Islet of Langerhans (tissue), 1 donor: ENCODE data around the gene VPS8.
"Not testable (repeated sequence)": the region's sequence is repeated elsewhere in the genome, so short reads cannot be mapped to it uniquely, and the experiment has no call there.

Source experiments
- FAIRE-seq: peaks from one replicate; lab custom pipeline; 2011; peaks lifted over from hg19 to GRCh38; lab: Jason Lieb, UNC

The VPS8 gene

DNA sequence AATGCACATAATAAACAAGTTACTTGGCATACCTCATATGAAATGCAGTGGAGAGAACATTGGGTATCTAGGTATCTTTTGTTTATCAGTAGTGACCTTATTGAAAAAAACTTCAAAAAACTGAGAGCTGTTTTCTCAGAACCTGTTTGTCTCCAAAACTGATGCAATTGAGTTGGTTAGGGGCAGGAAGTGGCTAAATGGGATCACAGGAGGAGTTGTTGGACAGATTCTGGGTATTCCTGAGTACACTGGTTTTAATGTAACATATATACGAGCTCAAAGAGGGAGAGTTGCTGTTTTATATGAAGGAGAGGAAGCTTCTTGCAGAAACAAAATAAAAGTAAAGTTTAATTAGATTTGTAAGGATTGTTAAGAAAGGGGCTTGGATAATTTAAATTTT is 181.4 kb downstream of the VPS8 start:
- no peak for FAIRE-seq

DNA sequence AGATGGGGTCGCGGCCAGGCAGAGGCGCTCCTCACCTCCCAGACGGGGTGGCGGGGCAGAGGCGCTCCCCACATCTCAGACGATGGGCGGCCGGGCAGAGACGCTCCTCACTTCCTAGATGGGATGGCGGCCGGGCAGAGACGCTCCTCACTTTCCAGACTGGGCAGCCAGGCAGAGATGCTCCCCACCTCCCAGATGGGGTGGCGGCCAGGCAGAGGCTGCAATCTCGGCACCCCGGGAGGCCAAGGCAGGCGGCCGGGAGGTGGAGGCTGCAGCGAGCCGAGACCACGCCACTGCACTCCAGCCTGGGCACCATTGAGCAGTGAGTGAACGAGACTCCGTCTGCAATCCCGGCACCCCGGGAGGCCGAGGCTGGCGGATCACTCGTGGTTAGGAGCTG is 191.9 kb downstream of the VPS8 start:
- not testable (repeated sequence) for FAIRE-seq

DNA sequence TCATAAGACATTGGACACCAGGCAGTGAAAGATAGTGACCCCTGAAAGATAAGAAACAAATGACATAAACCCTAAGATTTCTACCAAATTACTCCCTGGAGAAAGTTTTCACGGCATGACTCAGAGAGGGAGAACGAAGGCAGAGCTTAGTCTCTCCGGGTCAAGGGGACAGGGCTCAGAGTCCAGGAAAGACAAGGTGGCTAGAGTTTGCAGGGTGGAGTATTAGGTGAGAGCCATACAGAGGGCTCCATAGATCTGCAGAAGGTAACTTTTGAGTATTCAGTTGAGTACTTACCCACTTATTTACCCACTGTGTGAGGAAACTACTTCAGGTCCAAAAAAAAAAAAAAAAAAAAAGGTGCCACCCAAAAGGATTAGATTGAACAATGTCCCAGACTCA is 197.7 kb downstream of the VPS8 start:
- FAIRE-seq: no peak

GRCh38 chr3:185017584-185017983 is 205.6 kb downstream of the VPS8 start:
- not testable (repeated sequence) for FAIRE-seq

DNA sequence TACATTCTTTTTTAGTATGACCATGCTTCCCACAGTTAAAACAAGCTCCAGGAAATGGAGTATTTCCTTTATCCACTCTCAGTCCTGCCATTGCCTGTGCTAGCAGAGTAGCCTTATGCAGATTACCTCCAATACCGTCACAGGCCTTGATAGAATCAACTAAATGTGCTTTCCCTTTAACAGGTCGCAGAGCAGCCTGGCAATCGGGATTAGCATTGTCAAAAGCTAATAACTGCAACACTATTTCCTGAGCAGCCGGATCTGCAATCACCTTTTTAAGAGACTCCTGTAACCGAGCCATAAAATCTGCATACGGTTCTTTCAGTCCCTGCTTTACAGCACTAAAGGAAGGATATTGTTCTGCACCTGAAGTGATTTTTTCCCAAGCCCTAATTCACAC is 206.0 kb downstream of the VPS8 start:
- not testable (repeated sequence) for FAIRE-seq

- no peak for FAIRE-seq
Measured at GRCh38 chr3:185021256-185021655, 209.3 kb downstream of the VPS8 start.

- no peak for FAIRE-seq
Measured at GRCh38 chr3:185024406-185024805, 212.4 kb downstream of the VPS8 start.

DNA sequence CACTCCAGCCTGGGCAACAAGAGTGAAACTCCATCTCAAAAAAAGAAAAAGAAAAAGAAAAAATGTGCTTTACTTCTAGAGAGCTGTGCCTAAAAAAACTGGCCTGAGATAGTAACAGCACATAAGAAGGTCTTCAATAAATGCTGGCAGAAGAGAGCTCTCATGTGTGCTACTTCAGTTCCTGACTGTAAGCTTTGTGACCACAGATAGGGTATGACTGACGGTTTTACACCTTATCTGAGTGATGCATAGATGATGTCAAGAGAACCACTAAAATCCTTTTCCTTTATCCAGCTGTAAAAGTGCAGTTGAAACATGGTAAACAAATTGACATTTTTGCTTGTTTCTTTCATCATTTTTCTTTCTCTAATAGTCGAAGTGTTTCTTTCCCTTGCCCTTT is 213.0 kb downstream of the VPS8 start:
- FAIRE-seq: no peak

DNA sequence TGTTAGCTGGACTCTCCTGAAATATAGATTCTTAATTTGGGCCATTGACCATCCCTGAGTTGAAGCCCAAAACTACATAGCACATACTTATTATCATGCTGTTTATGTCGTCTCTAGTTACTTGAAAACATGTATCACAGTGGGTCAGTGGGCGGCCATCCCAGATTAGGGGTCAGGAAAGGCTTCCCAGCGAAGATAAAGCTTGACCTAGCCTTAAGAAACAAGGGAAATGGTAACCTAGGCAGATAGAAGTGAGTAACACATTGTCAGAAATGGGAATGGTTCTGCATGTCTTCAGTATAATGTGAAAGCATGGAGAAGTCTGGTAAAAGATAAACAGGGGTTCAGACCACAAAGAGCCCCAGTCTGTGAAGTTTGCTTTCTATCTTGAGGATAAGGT is 216.2 kb downstream of the VPS8 start:
- no peak for FAIRE-seq

GRCh38 chr3:185029086-185029485 is 217.1 kb downstream of the VPS8 start:
- FAIRE-seq: no peak

- no peak for FAIRE-seq
Measured at GRCh38 chr3:185030399-185030798, 218.4 kb downstream of the VPS8 start.

- no peak for FAIRE-seq
Measured at GRCh38 chr3:185030951-185031350, 219.0 kb downstream of the VPS8 start.

- FAIRE-seq: no peak
Measured at GRCh38 chr3:185037801-185038200, 225.8 kb downstream of the VPS8 start.

DNA sequence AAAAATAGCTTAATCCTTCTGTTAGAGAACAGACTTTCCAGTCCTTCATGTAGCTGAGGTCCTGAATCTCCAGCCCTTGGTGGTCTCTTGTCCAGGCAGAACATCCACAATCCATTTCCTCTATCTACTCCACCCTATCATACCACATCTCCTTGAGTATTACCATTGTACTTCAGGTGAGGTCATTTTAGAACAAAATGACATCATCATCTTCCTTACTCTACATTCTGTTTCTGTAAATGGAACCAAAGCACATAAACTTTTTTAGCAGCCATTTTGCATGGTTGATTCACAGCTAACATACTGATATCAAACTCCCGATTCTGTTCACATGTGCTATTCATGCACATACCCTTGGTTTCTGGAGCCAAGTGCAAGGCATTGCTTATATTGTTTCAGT is 228.5 kb downstream of the VPS8 start:
- FAIRE-seq: no peak

DNA sequence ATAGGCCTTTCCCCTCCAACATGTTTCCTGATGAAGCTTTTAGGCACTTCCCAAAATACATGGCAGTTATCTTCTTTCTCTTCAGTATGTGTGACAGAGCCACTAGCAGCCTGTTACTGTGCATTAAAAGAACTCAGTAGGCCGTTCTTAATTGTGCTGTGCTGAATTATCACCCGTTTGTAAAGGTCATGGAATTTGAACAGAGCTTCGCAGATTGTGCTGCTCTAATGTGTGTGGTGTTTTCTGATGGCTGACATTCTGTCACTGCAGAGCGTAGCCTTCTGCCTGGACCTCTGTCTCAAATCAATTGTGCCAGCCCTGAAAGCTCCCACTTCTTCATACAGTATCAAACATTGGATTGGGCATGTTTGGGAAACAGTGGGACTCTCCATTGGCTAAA is 229.6 kb downstream of the VPS8 start:
- FAIRE-seq: no peak

- FAIRE-seq: no peak
Measured at GRCh38 chr3:185042312-185043050, 230.5 kb downstream of the VPS8 start.

GRCh38 chr3:185046164-185046515 is 234.2 kb downstream of the VPS8 start:
- no peak for FAIRE-seq

- FAIRE-seq: no peak
Measured at GRCh38 chr3:185046603-185047002, 234.6 kb downstream of the VPS8 start.

DNA sequence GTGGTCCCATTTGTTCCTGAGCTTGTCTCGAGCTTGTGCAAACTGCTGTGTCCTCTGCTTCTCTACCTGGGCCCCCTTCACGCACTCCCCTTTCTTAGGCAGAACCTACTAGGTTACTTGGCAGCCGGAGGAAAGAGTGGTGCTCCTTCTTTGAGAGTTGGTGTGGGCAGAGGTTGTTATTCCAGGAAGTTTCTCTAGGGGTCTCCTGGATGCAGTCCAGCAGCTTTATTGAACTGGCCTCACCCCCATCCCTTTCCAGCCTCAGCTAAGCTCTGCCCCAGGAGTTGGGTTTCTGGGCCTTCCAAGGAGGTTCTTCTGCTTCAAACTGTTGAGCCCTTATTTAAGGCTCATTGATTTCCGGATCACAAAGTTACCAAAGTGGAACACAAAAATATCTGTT is 237.7 kb downstream of the VPS8 start:
- no peak for FAIRE-seq

- FAIRE-seq: no peak
Measured at GRCh38 chr3:185051801-185052200, 239.8 kb downstream of the VPS8 start.

DNA sequence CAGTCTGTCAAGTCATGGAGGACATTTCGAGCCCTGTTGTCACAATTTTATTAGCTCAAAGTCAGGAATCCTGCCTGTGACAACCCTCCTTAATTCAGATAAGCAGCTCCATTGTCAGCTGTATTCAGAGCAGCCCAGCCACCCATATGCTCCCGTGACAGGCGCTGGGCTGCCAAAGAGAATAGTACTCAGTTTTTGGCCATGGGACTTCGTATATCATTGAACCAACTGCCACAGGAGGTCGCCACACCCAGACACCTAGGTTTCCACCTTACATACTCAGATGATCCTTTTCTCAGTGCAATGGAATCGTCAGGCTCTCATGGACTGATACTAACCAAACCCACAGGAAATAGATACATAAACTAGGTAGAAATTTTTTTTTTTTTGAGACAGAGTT is 240.7 kb downstream of the VPS8 start:
- FAIRE-seq: no peak

GRCh38 chr3:185056908-185057307 is 244.9 kb downstream of the VPS8 start:
- FAIRE-seq: no peak

- FAIRE-seq: no peak
Measured at GRCh38 chr3:185057829-185058228, 245.9 kb downstream of the VPS8 start.

DNA sequence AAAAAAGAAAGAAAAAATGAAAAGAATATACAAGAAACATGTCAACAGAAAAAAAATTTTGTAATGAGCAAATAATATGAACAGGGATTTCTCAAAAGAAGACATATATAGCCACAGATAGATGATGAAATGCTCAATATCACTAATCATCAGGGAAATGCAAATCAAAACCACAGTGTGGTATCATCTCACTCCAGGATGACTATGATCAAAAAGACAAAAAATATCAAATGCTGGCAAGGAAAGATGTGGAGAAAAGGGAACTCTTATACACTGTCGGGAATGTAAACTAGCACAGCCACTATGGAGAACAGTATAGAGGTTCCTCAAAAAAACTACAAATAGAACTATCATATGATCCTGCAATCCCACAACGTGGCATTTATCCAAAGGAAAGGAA is 246.8 kb downstream of the VPS8 start:
- FAIRE-seq: no peak

GRCh38 chr3:185059766-185060165 is 247.8 kb downstream of the VPS8 start:
- FAIRE-seq: no peak
